C4-2B (cell line): ENCODE results near the gene NOP9.
A peak's percentile ranks its signal among the peaks of the same experiment; 100 is the strongest.

Experiments used
- H3K27ac ChIP-seq: fragments of 450-650 bp; 2 replicates; pipeline ENCODE4 v1.5.1; 2017
- CTCF ChIP-seq: fragments of 450-650 bp; conservative IDR thresholded peaks from 2 replicates; pipeline ENCODE4 v1.5.1; 2017; ENCODE audit warnings: mild to moderate bottlenecking
- ZFX ChIP-seq: fragments of 450-650 bp; IDR thresholded peaks from 2 replicates; pipeline ENCODE4 v1.6.1; 2017

Gene NOP9

DNA sequence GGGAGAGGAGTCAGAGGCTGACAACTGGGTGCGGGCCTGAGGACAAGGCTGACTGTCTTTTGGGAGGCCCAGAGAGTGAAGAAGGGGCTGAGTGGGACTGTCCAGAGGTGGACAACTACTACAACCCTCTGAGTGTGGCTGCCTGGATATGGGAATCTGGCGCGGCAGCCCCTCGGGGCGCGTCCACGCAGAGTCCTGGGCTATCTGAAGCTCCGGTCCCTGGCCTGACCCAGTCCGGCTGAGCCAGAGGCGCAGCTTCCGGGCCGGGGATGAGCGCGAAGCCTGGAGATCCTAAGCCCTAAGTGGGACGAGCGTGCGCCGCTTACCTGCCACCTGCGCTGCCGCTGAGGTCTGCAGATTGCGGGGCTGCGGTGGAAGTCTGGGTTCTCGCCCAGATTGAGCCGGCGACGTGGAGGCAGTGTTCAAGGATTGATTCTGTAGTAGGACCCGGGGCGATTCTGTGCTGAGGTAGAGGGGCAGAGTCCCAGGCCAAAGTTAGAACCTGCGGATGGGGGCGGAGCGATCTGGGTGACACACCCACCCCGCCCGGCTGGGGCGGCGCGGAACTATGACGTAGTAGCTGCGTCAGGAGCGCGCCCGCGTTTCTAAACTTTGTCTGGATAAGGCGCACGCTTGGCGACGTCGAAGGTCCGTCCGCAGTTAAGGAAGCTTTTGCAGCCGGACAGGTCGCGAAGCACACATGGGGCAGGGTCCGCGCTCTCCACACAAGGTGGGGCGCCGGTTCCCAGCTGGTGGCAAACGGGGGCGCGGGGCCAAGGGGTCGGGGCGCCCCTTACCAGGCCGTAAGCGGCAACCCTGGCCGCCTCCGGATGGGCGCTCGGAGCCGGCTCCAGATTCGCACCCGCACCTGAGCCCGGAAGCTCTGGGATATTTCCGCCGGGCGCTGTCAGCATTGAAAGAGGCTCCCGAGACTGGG lies at the start of gene NOP9, which contains the start of gene DHRS1:
TSS of gene NOP9 (plus strand) at position 596 of the 937 bp plus-strand sequence. CDS start at position 701, 105 bp downstream.
TSS of gene DHRS1 (minus strand) at position 526 of the 937 bp plus-strand sequence. CDS start 674 bp downstream, outside the sequence.
- TF ChIP-seq ZFX (peak; percentile 61; the same call in 1 of the 2 replicates), CTCF (no peak)
- H3K27ac ChIP-seq: peak within 1 kb of the TSS; percentile 79

DNA sequence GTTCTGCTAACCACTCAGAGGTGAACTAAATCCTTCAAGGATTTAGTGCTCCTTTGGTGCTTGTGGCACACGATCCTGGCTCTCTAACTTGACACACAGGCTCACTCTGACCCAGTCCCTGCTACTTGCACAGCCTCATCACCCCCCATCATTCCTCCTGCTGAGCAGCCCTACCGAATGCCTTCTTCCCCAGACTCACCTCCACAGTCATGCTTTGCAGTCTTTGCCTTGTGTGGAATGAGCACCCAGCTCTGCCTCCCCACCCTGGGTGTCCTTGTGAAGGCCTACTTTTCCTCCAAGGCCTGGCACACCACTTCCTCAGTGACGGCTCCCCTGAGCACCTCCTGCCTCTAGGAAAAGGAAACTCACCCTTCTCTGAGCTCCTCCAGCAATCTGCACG lies 49.3 kb upstream of the NOP9 start:
- no peak overlapping the region for H3K27ac ChIP-seq
- TF ChIP-seq ZFX: no peak
- TF ChIP-seq CTCF: no peak

GRCh38 chr14:24251880-24252288 lies 47.8 kb upstream of the NOP9 start:
- no peak overlapping the region for H3K27ac ChIP-seq
- no peak for TF ChIP-seq CTCF
- TF ChIP-seq ZFX: no peak

DNA sequence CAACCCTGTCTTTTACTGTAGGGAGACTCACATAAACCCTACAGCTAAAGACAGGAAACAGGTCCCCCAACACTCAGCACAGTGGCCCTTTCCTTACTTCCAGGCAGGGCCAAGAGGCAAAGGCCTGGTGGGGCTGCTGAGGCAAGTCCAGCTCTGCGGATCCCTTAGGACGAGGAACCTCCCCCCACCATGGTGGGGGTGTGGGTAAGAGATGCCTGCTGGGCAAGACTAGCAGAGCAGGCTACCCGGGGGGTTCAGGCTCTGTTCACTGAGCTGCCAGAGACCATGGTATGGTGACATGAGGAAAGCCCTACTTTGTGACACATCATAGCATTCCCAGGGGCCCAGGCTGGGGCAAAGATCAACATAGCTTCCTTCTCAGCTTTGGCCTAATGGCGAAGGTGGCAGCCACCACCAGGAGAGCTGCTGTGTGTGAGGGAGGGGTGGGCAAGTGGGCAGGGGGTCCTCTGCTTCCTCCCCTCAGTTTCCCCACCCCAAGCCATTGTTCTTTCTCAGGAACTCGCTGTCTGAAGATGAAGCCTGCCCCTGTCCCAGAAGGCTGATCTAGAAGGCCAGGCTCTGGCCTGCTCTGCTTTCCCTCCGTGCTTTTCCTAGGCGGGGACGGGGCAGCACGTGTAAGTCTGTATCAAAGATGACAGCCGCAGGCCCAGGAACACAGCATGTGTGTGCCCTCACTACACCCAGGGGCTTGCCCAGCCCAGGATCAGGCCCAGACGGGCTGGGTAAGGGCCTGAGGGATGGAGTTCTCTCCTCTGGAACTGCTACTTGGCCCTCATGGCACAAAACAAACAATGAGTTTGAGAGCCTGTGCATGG lies 47.1 kb upstream of the NOP9 start:
- no peak overlapping the region for H3K27ac ChIP-seq
- no peak for TF ChIP-seq CTCF
- no peak for TF ChIP-seq ZFX

- TF ChIP-seq CTCF: no peak
- TF ChIP-seq ZFX: no peak
- H3K27ac ChIP-seq: no peak overlapping the region
Measured at GRCh38 chr14:24253936-24254335, 45.7 kb upstream of the NOP9 start.

GRCh38 chr14:24254630-24255392 lies 44.8 kb upstream of the NOP9 start:
- no peak for TF ChIP-seq ZFX
- TF ChIP-seq CTCF: no peak
- H3K27ac ChIP-seq: no peak overlapping the region
